CD4-positive, alpha-beta T cell (primary cell): ENCODE results near the gene GDPD1. TPM values are rescaled to one million over a fixed set of nuclear protein-coding genes. Genes with fewer than 3 reads are reported as not detected.

ENCODE experiments used
- ATAC-seq: fragments of 200-7000 bp; cut with Tn5 transposase; one replicate; pipeline ENCODE4 v1.10.0; 2022; ENCODE audit warnings: mild to moderate bottlenecking; ENCODE audit not compliant: poor library complexity
- CTCF ChIA-PET: fragments of 350-600 bp; sonication (Branson Sonifier 250); formaldehyde crosslinking; loops from one replicate; lab custom pipeline; 2021; ENCODE audit warnings: antibody characterized with exemption, inconsistent platforms; lab: Charles Lee
- POLR2A ChIA-PET: fragments of 350-600 bp; sonication (Branson Sonifier 250); formaldehyde crosslinking; loops from one replicate; lab custom pipeline; 2021; ENCODE audit warnings: antibody characterized with exemption, inconsistent platforms; lab: Charles Lee
- DNase-seq, 14 experiments: peaks; one replicate each; pipeline ENCODE4 v3.0.0-alpha.2; 2013 to 2020; ENCODE audit warnings: mixed read lengths in 2 of 14
- H3K27ac ChIP-seq, 2 donors: one replicate each; pipeline versions ENCODE4 v1.5.1 to v1.7.0; 2013; ENCODE audit warnings: low read length in 2 of 2, low read depth in 1 of 2, mild to moderate bottlenecking in 1 of 2
- H3K27me3 ChIP-seq, 2 experiments: 1 replicate in 1 of 2; 2 replicates in 1 of 2; pipeline versions ENCODE4 v1.6.1 to v1.7.0; 2013; ENCODE audit warnings: low read length in 2 of 2, control low read depth in 1 of 2, mild to moderate bottlenecking in 1 of 2, moderate library complexity in 1 of 2; ENCODE audit not compliant: insufficient read depth in 2 of 2, control insufficient read depth in 1 of 2
- H3K36me3 ChIP-seq: one replicate; pipeline ENCODE4 v1.6.1; 2013; ENCODE audit warnings: low read length, control low read depth; ENCODE audit not compliant: insufficient read depth
- H3K4me1 ChIP-seq: one replicate; pipeline ENCODE4 v1.6.1; 2013; ENCODE audit warnings: low read length, control low read depth; ENCODE audit not compliant: insufficient read depth
- H3K4me3 ChIP-seq: one replicate; pipeline ENCODE4 v1.5.1; 2013; ENCODE audit warnings: mild to moderate bottlenecking, low read length, moderate library complexity
- H3K9me3 ChIP-seq, 2 experiments: 1 replicate in 1 of 2; 2 replicates in 1 of 2; pipeline versions ENCODE4 v1.6.1 to v1.7.0; 2013; ENCODE audit warnings: low read length in 2 of 2, mild to moderate bottlenecking in 2 of 2, control low read depth in 1 of 2, moderate library complexity in 1 of 2; ENCODE audit not compliant: control insufficient read depth in 1 of 2, insufficient read depth in 1 of 2
- H3K27ac Mint-ChIP-seq: one replicate; pipeline ENCODE4 v1.8.0; 2020; ENCODE audit warnings: mixed read lengths
- H3K27me3 Mint-ChIP-seq: one replicate; pipeline ENCODE4 v1.8.0; 2021; ENCODE audit warnings: mixed read lengths
- H3K36me3 Mint-ChIP-seq: one replicate; pipeline ENCODE4 v1.8.0; 2021; ENCODE audit warnings: low read depth, mixed read lengths
- H3K4me1 Mint-ChIP-seq: one replicate; pipeline ENCODE4 v1.8.0; 2021; ENCODE audit warnings: low read depth, mixed read lengths
- H3K4me3 Mint-ChIP-seq: one replicate; pipeline ENCODE4 v1.8.0; 2020; ENCODE audit warnings: mild to moderate bottlenecking, mixed read lengths
- H3K9me3 Mint-ChIP-seq: one replicate; pipeline ENCODE4 v1.8.0; 2020; ENCODE audit warnings: mixed read lengths
- intact Hi-C, 2 experiments: fragments of 100-400 bp; cut with DNase I in 1 of 2; cut with micrococcal nuclease in 1 of 2; formaldehyde crosslinking; loops; one replicate each; pipeline versions ENCODE4 v1.15.1 to v1.9.0; 2023 to 2025; cut with DNase I, micrococcal nuclease
- total RNA-seq, 174 experiments: library from RNA in 2 of 174; stranded (reverse) in 2 of 174; gene quantifications; one replicate each; pipeline ENCODE4 v1.2.3 and lab custom pipeline; 2021 to 2026
- TF ChIP-seq, protein P1 (sequence below): fragments of 200-600 bp; IDR thresholded peaks from one replicate; pipeline ENCODE4 v1.8.0; 2022; ENCODE audit warnings: antibody characterized with exemption, mild to moderate bottlenecking

GDPD1 gene
- total RNA-seq, 2 experiments from 2014 or later, result 2.0 to 2.3 TPM

DNA sequence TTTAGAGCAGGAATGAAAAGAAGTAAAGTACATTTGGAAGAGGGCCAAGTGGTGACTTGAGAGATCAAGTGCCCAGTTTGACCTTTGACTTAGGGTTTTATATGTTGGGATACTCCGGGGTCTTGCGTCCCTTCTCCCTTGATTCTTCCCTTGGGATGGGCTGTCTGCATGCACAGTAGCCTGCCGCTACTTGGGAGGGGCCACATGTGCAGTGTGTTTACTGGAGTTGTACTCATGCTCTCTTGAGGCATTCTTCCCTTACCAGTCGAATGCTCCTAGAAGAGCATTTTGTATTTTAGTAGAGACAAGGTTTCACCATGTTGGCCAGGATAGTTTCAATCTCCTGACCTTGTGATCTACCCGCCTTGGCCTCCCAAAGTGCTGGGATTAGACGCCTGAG lies 23.8 kb downstream of the GDPD1 start:
- no peaks in the 10 kb centered on the region for H3K4me1 Mint-ChIP-seq
- DNase-seq (no peak), ATAC-seq (no peak)
- H3K27me3 Mint-ChIP-seq, result no peaks in the 10 kb centered on the region
- peaks cover 15% of the 10 kb centered on the region for H3K36me3 Mint-ChIP-seq
- TF ChIP-seq, protein P1, sequence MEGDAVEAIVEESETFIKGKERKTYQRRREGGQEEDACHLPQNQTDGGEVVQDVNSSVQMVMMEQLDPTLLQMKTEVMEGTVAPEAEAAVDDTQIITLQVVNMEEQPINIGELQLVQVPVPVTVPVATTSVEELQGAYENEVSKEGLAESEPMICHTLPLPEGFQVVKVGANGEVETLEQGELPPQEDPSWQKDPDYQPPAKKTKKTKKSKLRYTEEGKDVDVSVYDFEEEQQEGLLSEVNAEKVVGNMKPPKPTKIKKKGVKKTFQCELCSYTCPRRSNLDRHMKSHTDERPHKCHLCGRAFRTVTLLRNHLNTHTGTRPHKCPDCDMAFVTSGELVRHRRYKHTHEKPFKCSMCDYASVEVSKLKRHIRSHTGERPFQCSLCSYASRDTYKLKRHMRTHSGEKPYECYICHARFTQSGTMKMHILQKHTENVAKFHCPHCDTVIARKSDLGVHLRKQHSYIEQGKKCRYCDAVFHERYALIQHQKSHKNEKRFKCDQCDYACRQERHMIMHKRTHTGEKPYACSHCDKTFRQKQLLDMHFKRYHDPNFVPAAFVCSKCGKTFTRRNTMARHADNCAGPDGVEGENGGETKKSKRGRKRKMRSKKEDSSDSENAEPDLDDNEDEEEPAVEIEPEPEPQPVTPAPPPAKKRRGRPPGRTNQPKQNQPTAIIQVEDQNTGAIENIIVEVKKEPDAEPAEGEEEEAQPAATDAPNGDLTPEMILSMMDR, result no peak
- no peak overlapping the region for H3K27ac Mint-ChIP-seq
- ChIA-PET CTCF (no interaction called here), POLR2A (no interaction called here)
- H3K4me3 Mint-ChIP-seq, result no peak overlapping the region
- Histone ChIP-seq H3K27me3 (no peaks in the 10 kb centered on the region), H3K9me3 (no peaks in the 10 kb centered on the region), H3K4me1 (no peaks in the 10 kb centered on the region), H3K27ac (no peak overlapping the region), H3K4me3 (no peak overlapping the region), H3K36me3 (no peaks in the 10 kb centered on the region)
- no peaks in the 10 kb centered on the region for H3K9me3 Mint-ChIP-seq
- intact Hi-C loops, result no loop called here

DNA sequence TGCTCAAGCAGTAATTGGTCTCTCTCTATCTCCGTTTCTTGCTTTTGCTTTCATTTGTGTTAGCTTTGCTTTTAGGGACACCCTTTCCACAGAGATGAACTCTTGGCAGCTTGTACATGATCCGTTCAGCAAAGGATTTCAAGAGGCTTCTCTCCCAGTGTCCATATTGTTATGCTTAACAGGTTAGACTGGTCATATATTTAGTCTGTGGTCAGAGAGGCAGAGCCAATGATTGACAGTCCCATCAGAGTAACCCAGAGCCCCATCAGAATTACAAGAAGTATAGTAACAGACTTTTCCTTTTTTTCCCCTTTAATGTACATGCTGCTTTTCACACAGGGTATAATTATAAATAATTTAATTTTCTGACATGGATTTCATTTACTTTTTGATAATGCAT lies 34.4 kb downstream of the GDPD1 start:
- Mint-ChIP-seq H3K27ac (no peak overlapping the region), H3K9me3 (no peaks in the 10 kb centered on the region), H3K36me3 (peaks cover 4% of the 10 kb centered on the region), H3K27me3 (no peaks in the 10 kb centered on the region), H3K4me1 (no peaks in the 10 kb centered on the region), H3K4me3 (no peak overlapping the region)
- ChIA-PET POLR2A (no interaction called here), CTCF (interaction anchor here (0.6 kb wide), 1 partner anchor 977 kb away, joined by 3 read pairs; no protein-coding TSS in a partner anchor)
- H3K27me3 ChIP-seq, result no peaks in the 10 kb centered on the region
- DNase-seq, result no peak
- TF ChIP-seq, protein P1, result no peak
- no peaks in the 10 kb centered on the region for H3K4me1 ChIP-seq
- H3K9me3 ChIP-seq, result no peaks in the 10 kb centered on the region
- no peak overlapping the region for H3K4me3 ChIP-seq
- no peak overlapping the region for H3K27ac ChIP-seq
- no peak for ATAC-seq
- peaks cover 4% of the 10 kb centered on the region for H3K36me3 ChIP-seq
- intact Hi-C loops, result no loop called here

DNA sequence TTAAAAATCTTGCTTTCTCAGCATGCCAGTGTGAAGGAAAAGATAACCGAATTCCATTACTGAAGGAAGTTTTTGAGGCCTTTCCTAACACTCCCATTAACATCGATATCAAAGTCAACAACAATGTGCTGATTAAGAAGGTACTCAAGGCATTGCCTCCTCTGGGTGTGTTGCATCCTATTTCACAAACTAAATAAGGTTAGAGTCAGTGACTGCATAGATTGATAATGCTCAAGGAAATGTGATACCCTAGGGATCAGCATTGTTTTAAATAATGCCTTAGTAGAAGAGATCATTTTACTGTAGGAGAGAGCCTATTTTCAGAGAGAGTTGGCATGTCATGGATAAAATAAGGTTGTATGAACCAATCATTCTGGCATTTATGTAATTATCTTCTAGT lies 36.8 kb downstream of the GDPD1 start:
- ChIA-PET CTCF (no interaction called here), POLR2A (no interaction called here)
- H3K27me3 Mint-ChIP-seq, result no peaks in the 10 kb centered on the region
- Histone ChIP-seq H3K4me3 (no peak overlapping the region), H3K36me3 (no peaks in the 10 kb centered on the region), H3K9me3 (no peaks in the 10 kb centered on the region), H3K27ac (no peak overlapping the region), H3K4me1 (no peaks in the 10 kb centered on the region), H3K27me3 (no peaks in the 10 kb centered on the region)
- ATAC-seq (no peak), DNase-seq (no peak)
- no peak overlapping the region for H3K27ac Mint-ChIP-seq
- H3K4me3 Mint-ChIP-seq, result no peak overlapping the region
- H3K9me3 Mint-ChIP-seq, result no peaks in the 10 kb centered on the region
- TF ChIP-seq, protein P1, result no peak
- no peaks in the 10 kb centered on the region for H3K4me1 Mint-ChIP-seq
- H3K36me3 Mint-ChIP-seq, result no peaks in the 10 kb centered on the region
- intact Hi-C loops, result no loop called here
